HG03558 (cell line): ENCODE measurements around the gene PRR27.
"Not testable (repeated sequence)": the region's sequence is repeated elsewhere in the genome, so short reads cannot be mapped to it uniquely, and the experiment has no call there.

Experiments
- ATAC-seq: cut with Tn5 transposase; IDR thresholded peaks from one replicate; pipeline ENCODE4 v1.9.1; 2021; ENCODE audit warnings: moderate number of reproducible peaks; ENCODE audit not compliant: unreplicated experiment; ENCODE audit errors: extremely low read depth

PRR27 gene

DNA sequence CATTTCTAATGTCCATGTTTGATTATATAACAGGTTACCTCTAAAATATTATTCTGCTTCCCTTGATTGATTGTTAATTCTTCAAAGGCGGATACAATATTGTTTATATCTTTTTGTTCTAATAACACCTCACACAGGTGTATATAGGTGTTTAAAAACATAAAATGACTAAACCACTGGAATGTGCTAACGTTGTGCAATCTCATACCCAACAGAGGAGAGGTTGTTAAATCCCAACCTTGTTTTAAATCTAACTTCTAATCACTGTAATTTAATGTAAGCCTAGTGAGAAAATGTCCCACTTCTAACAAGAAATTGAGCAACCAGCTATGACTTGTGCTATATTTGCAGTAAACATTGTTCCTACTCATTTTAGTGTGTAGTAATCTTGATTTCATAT lies 42.8 kb downstream of the PRR27 start:
- ATAC-seq, result no peak

DNA sequence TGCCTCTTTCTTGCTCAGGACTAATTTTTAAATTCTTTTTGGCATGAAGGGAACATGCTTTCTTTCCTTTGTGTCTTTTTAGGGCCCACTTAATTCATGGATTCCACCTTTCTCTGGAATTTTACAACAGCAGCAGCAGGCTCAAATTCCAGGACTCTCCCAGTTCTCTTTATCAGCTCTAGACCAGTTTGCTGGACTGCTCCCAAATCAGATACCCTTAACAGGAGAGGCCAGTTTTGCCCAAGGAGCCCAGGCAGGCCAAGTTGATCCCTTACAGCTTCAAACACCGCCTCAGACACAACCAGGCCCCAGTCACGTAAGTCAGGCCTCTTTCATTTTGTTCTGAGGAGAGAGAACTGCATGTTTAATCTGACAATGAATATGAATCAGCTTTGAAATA lies 43.8 kb downstream of the PRR27 start:
- ATAC-seq, result no peak

DNA sequence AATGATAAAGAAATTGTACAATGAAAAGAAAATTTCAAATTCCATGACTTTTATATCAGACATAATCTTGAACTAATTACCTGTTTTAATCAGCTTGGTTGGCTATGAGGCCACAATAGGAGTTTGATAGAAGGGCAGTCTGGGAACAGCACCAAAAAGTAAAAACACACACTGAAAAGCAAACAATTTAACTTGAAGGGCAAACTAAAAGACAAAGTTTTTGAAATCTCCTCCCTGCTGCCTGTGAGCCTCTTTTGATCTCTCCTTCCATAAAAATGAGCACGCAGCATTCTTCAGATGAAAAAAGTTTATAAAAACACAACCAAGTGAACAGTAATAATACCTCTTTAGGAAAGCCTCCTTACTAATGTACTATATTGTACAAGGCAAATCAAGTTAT lies 49.6 kb downstream of the PRR27 start:
- ATAC-seq, result no peak

DNA sequence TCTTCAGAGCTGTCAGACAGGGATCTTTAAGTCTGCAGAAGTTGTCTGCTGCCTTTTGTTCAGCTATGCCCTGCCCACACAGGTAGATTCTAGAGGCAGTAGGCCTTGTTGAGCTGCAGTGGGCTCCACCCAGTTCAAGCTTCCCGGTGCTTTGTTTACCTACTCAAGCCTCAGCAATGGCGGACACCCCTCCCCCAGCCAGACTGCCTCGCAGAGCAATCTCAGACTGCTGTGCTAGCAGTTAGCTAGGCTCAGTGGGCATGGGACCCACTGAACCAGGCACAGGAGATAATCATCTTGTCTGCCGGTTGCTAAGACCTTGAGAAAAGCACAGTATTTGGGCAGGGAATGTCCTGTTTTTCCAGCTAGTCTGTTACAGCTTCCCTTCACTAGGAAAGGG lies 58.7 kb downstream of the PRR27 start:
- not testable (repeated sequence) for ATAC-seq
